Subcutaneous adipose tissue (tissue), 4 donors: ENCODE measurements around the gene HADHB. TPM values are rescaled to one million over a fixed set of nuclear protein-coding genes. Genes with fewer than 3 reads are reported as not detected.

Source experiments
- total RNA-seq, 4 donors: library from RNA; depleted of rRNA; stranded (reverse); fragments of >200 nt; gene quantifications; one replicate each; pipeline ENCODE4 v1.1.0, GENCODE V29; 2016
- TF ChIP-seq, protein P1 (sequence below): fragments of 450-650 bp; IDR thresholded peaks from one replicate; pipeline ENCODE4 v1.5.1; 2016; ENCODE audit warnings: low read depth, mild to moderate bottlenecking, control low read depth, antibody characterized with exemption, moderate library complexity

HADHB gene
- total RNA-seq, 4 donors from 2014 or later: 125 to 226 (median 172) TPM

DNA sequence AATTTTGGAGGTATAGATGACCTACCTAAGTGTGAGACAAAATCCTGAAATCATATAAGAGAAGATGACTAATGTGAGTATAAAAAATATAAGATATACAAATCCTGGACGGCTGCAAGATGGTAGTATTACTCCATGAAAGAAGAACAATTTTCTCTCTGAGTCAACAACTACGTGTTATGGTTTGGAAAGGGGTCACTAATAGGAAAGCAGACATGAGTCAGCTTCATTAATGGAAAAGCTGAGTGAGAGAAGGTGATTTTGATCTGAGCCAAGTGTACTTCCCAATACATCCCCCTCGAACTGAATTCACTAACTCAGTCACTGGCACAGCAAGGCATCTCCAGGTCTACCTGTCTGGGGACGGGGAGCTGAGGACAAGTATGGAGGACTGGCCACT, 81.1 kb downstream of the HADHB start:
- TF ChIP-seq, protein P1, sequence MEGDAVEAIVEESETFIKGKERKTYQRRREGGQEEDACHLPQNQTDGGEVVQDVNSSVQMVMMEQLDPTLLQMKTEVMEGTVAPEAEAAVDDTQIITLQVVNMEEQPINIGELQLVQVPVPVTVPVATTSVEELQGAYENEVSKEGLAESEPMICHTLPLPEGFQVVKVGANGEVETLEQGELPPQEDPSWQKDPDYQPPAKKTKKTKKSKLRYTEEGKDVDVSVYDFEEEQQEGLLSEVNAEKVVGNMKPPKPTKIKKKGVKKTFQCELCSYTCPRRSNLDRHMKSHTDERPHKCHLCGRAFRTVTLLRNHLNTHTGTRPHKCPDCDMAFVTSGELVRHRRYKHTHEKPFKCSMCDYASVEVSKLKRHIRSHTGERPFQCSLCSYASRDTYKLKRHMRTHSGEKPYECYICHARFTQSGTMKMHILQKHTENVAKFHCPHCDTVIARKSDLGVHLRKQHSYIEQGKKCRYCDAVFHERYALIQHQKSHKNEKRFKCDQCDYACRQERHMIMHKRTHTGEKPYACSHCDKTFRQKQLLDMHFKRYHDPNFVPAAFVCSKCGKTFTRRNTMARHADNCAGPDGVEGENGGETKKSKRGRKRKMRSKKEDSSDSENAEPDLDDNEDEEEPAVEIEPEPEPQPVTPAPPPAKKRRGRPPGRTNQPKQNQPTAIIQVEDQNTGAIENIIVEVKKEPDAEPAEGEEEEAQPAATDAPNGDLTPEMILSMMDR: no peak

DNA sequence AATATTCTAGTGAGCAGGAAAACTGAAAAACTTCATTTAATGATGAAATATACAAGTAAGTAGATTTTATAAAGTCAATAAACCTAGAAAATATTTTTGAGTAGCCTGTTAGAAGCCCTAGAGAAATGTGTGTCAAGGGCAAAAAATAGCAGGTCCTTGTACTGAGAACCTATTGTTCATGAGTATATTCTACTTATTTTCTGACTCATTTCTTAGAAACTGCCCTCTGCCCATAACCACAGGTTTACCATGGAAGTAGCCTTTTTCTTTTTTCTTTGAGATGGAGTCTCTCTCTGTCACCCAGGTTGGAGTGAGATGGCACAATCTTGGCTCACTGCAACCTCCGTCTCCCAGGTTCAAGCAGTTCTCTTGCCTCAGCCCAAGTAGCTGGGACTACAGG, 81.8 kb downstream of the HADHB start:
- TF ChIP-seq, protein P1: no peak

DNA sequence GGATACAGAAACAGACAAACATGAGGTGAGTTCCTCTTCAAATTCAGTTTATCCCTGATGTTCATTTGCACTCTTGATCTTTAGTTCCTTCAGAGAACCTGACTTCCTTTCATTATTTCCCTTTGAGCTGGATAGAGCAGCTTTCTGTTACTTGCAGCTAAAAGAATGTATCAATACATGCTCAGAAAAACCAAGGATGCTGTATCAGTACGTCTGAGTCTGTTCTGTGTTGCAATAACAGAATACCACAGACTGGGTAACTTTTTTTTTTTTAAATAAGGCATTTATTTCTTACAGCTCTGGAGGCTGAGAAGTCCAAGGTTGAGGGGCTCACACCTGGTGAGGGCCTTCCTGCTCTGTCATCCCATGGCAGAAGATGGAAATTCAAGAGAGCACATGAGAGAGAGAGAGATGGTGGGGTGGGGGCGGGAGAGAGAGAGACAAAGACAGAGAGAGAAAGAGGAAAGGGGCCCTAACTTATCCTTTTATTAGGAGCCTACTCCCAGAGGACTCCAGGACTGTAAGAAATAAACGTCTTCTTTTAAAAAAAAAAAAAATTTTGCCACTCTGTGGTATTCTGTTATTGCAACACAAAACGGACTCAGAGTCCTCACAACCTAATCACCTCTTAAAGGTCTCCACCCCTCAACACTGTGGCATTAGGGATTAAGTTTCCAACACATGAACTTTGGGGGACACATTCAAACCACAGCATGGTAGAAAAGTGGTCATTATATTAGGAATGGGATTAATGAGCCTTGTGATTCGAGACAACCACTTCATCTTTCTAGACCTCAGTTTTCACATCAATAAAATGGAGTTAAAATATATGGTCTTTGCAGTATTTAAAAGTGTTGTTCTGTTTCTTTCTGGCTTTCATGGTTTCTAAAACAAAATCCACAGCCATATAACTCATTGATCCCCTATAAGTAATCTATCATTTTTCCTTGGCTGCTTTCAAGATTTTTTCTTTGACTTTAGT, 82.8 kb downstream of the HADHB start:
- TF ChIP-seq, protein P1: no peak

DNA sequence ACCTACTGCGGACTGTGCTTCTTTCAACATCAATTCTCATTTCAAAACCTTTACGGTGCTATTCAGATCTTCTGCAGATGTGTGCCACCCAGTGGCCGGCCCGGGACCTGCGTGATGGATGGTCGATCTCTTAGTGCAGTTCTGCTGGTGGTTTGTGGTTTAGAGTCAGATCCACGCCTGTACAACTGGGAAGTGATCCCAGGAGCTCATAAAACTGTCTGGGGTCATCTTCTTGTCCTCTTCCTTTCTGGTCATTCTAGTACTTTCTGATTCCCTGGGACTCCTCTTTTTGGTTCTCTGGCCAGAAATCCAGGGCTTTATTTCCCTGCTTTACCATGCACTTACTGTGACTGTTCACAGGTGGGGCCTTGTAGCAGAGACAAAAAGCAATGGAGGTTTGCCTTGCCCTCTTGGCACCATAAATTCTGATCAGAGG, 85.4 kb downstream of the HADHB start:
- TF ChIP-seq, protein P1: no peak

DNA sequence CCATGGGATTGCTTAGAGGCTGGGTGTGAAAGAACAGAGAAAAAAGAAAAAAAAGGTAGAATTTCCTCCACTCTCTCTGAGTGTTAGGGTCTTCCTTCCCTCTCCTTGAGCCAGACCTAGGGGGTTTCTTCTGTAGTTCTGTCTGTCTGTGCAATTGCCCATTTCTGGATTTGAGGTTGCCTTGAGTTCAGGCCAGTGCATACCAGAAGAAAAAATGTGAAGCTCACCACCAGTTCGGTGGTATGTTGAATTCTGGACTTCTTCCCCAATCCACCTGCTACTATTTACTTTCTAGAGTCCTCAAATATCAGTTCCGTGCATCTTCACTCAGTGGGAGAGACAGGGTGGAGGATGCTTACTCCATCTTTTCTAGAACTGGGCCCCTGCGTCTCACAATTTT, 85.9 kb downstream of the HADHB start:
- TF ChIP-seq, protein P1: no peak

DNA sequence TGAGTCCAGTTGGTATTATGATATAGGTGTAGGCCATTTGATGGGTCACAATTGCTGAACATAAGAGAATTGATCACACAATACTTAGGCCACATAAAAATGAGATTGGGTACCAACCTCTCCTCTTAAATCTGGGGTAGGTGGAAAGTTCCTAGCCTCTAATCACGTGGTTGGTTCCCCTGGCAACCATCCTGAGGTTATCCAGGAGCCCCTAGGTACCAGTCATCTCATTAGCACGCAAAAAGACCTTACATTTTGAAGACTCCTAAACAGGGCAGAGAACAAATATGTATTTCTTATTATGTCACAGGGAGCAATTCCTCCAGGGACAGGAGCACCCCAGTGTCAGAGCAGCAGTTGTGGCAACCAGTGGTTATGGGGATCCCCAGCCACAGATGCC, 88.6 kb downstream of the HADHB start:
- TF ChIP-seq, protein P1: no peak

DNA sequence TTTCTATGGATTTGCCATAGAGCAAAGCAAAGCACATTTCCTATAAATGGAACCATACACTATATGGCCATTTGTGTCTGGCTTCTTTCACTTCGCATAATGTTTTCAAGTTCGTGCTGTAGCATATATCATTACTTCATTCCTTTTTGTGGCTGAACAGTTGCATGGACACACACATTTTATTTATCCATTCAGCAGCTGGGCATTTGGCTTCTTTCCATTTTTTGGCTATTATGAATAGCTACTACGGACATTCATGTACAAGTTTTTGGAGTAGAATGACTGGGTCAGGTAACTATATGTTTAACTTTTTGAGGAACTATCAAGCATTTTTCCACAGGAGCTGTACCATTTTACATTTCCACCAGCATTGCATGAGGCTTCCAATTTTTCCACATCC, 90.5 kb downstream of the HADHB start:
- TF ChIP-seq, protein P1: no peak
